Activated CD4-positive, alpha-beta memory T cell treated with anti-CD3 and anti-CD28 coated beads for 36 hours (primary cell): ENCODE measurements around the gene DPP8. TPM values are rescaled to one million over a fixed set of nuclear protein-coding genes. Genes with fewer than 3 reads are reported as not detected.
"Not testable (repeated sequence)": the region's sequence is repeated elsewhere in the genome, so short reads cannot be mapped to it uniquely, and the experiment has no call there.

Experiments used
- CTCF ChIA-PET: fragments of 350-600 bp; sonication (Branson Sonifier 250); formaldehyde crosslinking; loops from one replicate; lab custom pipeline; 2021; ENCODE audit warnings: antibody characterized with exemption, inconsistent platforms; lab: Charles Lee
- POLR2A ChIA-PET: fragments of 350-600 bp; sonication (Branson Sonifier 250); formaldehyde crosslinking; loops from one replicate; lab custom pipeline; 2021; ENCODE audit warnings: antibody characterized with exemption; lab: Charles Lee
- DNase-seq: peaks from one replicate; pipeline ENCODE4 v3.0.0-alpha.2; 2020
- H3K27ac Mint-ChIP-seq: one replicate; pipeline ENCODE4 v1.8.0; 2021; ENCODE audit warnings: mixed read lengths
- H3K27me3 Mint-ChIP-seq: one replicate; pipeline ENCODE4 v1.8.0; 2021; ENCODE audit warnings: mixed read lengths
- H3K36me3 Mint-ChIP-seq: one replicate; pipeline ENCODE4 v1.8.0; 2021; ENCODE audit warnings: mixed read lengths
- H3K4me1 Mint-ChIP-seq: one replicate; pipeline ENCODE4 v1.8.0; 2021; ENCODE audit warnings: low read depth, mixed read lengths
- H3K4me3 Mint-ChIP-seq: one replicate; pipeline ENCODE4 v1.8.0; 2021; ENCODE audit warnings: mild to moderate bottlenecking, mixed read lengths
- H3K9me3 Mint-ChIP-seq: one replicate; pipeline ENCODE4 v1.8.0; 2021; ENCODE audit warnings: mixed read lengths
- intact Hi-C: fragments of 100-400 bp; cut with micrococcal nuclease; formaldehyde crosslinking; loops from one replicate; pipeline ENCODE4 v1.15.1; 2023
- total RNA-seq, 2 experiments: library from RNA; stranded (reverse); gene quantifications; one replicate each; pipeline ENCODE4 v1.2.3, GENCODE V29; 2021

Gene DPP8
- total RNA-seq, 2 experiments from 2014 or later: 24.9 to 27.1 TPM

GRCh38 chr15:65518633-65519285 lies 1.3 kb upstream of the DPP8 start:
- Mint-ChIP-seq H3K27me3 (no peaks in the 10 kb centered on the region), H3K9me3 (no peaks in the 10 kb centered on the region), H3K36me3 (no peaks in the 10 kb centered on the region), H3K4me1 (peaks cover 30% of the 10 kb centered on the region), H3K4me3 (no peak overlapping the region), H3K27ac (no peak overlapping the region)
- ChIA-PET POLR2A (interaction anchor here (0.5 to 1.0 kb wide), 2 partner anchors 11 to 71 kb away, joined by 3 to 4 read pairs; partner anchors contain the start of gene HACD3), CTCF (interaction anchor here (0.6 to 1.2 kb wide), 5 partner anchors 8 to 117 kb away, joined by 3 to 4 read pairs (median 3); no protein-coding TSS in a partner anchor)
- no peak for DNase-seq
- intact Hi-C loops: no loop called here

- ChIA-PET POLR2A (interaction anchor here (1.0 kb wide), 1 partner anchor 12 kb away, joined by 4 read pairs; the partner anchor contains the start of gene HACD3), CTCF (interaction anchor here (0.7 to 1.2 kb wide), 3 partner anchors 8 to 116 kb away, joined by 3 to 4 read pairs (median 3); no protein-coding TSS in a partner anchor)
- Mint-ChIP-seq H3K36me3 (peaks cover 5% of the 10 kb centered on the region), H3K9me3 (no peaks in the 10 kb centered on the region), H3K4me1 (peaks cover 37% of the 10 kb centered on the region), H3K27ac (peak overlapping the region; percentile 97), H3K4me3 (peak overlapping the region; percentile 99), H3K27me3 (no peaks in the 10 kb centered on the region)
- intact Hi-C loops: loop anchor here (1.0 to 2.0 kb wide), 4 partner anchors 12 to 979 kb away; partner anchors contain the start of genes HACD3, INTS14, RNU5B-1 and SNAPC5
- DNase-seq: no peak
Observed at GRCh38 chr15:65517866-65518207, 348 bp upstream of the DPP8 start.

GRCh38 chr15:65512807-65513416 lies 4.6 kb downstream of the DPP8 start:
- Mint-ChIP-seq H3K9me3 (no peaks in the 10 kb centered on the region), H3K4me1 (peaks cover 52% of the 10 kb centered on the region), H3K27ac (peak overlapping the region; percentile 31), H3K36me3 (peaks cover 25% of the 10 kb centered on the region), H3K27me3 (no peaks in the 10 kb centered on the region), H3K4me3 (no peak overlapping the region)
- no peak for DNase-seq
- ChIA-PET CTCF (no interaction called here), POLR2A (interaction anchor here (0.7 kb wide), 1 partner anchor 46 kb away, joined by 4 read pairs; no protein-coding TSS in a partner anchor)
- intact Hi-C loops: no loop called here

- Mint-ChIP-seq H3K9me3 (no peaks in the 10 kb centered on the region), H3K27ac (peak overlapping the region; percentile 31), H3K4me1 (peaks cover 51% of the 10 kb centered on the region), H3K36me3 (peaks cover 27% of the 10 kb centered on the region), H3K27me3 (no peaks in the 10 kb centered on the region), H3K4me3 (no peak overlapping the region)
- intact Hi-C loops: no loop called here
- ChIA-PET POLR2A (interaction anchor here (0.5 kb wide), 1 partner anchor 873 kb away, joined by 3 read pairs; no protein-coding TSS in a partner anchor), CTCF (no interaction called here)
- no peak for DNase-seq
Observed at GRCh38 chr15:65512189-65512588, 5.3 kb downstream of the DPP8 start.

- peaks cover 30% of the 10 kb centered on the region for H3K36me3 Mint-ChIP-seq
- ChIA-PET CTCF (interaction anchor here (1.2 kb wide), 1 partner anchor 9 kb away, joined by 3 read pairs; no protein-coding TSS in a partner anchor), POLR2A (no interaction called here)
- H3K4me1 Mint-ChIP-seq: peaks cover 28% of the 10 kb centered on the region
- DNase-seq: no peak
- H3K27ac Mint-ChIP-seq: no peak overlapping the region
- intact Hi-C loops: no loop called here
- H3K9me3 Mint-ChIP-seq: no peaks in the 10 kb centered on the region
- no peaks in the 10 kb centered on the region for H3K27me3 Mint-ChIP-seq
- H3K4me3 Mint-ChIP-seq: no peak overlapping the region
Observed at GRCh38 chr15:65509321-65509720, 8.2 kb downstream of the DPP8 start.

GRCh38 chr15:65494076-65494475 lies 23.4 kb downstream of the DPP8 start:
- Mint-ChIP-seq H3K4me1 (peaks cover 7% of the 10 kb centered on the region), H3K9me3 (no peaks in the 10 kb centered on the region), H3K4me3 (no peak overlapping the region), H3K27ac (no peak overlapping the region), H3K27me3 (no peaks in the 10 kb centered on the region), H3K36me3 (peaks cover 17% of the 10 kb centered on the region)
- DNase-seq: no peak
- intact Hi-C loops: no loop called here
- POLR2A ChIA-PET: no interaction called here
- CTCF ChIA-PET: no interaction called here

GRCh38 chr15:65484876-65485275 lies 32.6 kb downstream of the DPP8 start:
- Mint-ChIP-seq H3K36me3 (peaks cover 27% of the 10 kb centered on the region), H3K9me3 (no peaks in the 10 kb centered on the region), H3K27ac (no peak overlapping the region), H3K4me3 (no peak overlapping the region), H3K4me1 (no peaks in the 10 kb centered on the region), H3K27me3 (no peaks in the 10 kb centered on the region)
- intact Hi-C loops: no loop called here
- ChIA-PET POLR2A (interaction anchor here (0.6 kb wide), 1 partner anchor 530 kb away, joined by 4 read pairs; no protein-coding TSS in a partner anchor), CTCF (no interaction called here)
- DNase-seq: no peak

- H3K36me3 Mint-ChIP-seq: peaks cover 16% of the 10 kb centered on the region
- no peaks in the 10 kb centered on the region for H3K27me3 Mint-ChIP-seq
- H3K4me3 Mint-ChIP-seq: no peak overlapping the region
- H3K27ac Mint-ChIP-seq: peak overlapping the region; percentile 3
- intact Hi-C loops: loop anchor here (1.0 kb wide), 1 partner anchor 20 kb away; no protein-coding TSS in a partner anchor
- DNase-seq: no peak
- CTCF ChIA-PET: no interaction called here
- H3K4me1 Mint-ChIP-seq: peaks cover 3% of the 10 kb centered on the region
- POLR2A ChIA-PET: no interaction called here
- H3K9me3 Mint-ChIP-seq: no peaks in the 10 kb centered on the region
Observed at GRCh38 chr15:65476903-65477302, 40.6 kb downstream of the DPP8 start.

- ChIA-PET POLR2A (no interaction called here), CTCF (no interaction called here)
- no peak for DNase-seq
- Mint-ChIP-seq H3K27me3 (no peaks in the 10 kb centered on the region), H3K27ac (no peak overlapping the region), H3K9me3 (no peaks in the 10 kb centered on the region), H3K4me1 (peaks cover 3% of the 10 kb centered on the region), H3K4me3 (no peak overlapping the region), H3K36me3 (peaks cover 17% of the 10 kb centered on the region)
- intact Hi-C loops: no loop called here
Observed at GRCh38 chr15:65470866-65471265, 46.6 kb downstream of the DPP8 start.

- no peak for DNase-seq
- H3K27ac Mint-ChIP-seq: no peak overlapping the region
- CTCF ChIA-PET: interaction anchor here (0.7 to 0.9 kb wide), 2 partner anchors 83 to 1725 kb away, joined by 3 read pairs; no protein-coding TSS in a partner anchor
- H3K9me3 Mint-ChIP-seq: no peaks in the 10 kb centered on the region
- peaks cover 22% of the 10 kb centered on the region for H3K36me3 Mint-ChIP-seq
- H3K27me3 Mint-ChIP-seq: no peaks in the 10 kb centered on the region
- no peak overlapping the region for H3K4me3 Mint-ChIP-seq
- POLR2A ChIA-PET: interaction anchor here (0.6 kb wide), 1 partner anchor 155 kb away, joined by 3 read pairs; no protein-coding TSS in a partner anchor
- peaks cover 3% of the 10 kb centered on the region for H3K4me1 Mint-ChIP-seq
- intact Hi-C loops: no loop called here
Observed at GRCh38 chr15:65468229-65468909, 49.1 kb downstream of the DPP8 start.

GRCh38 chr15:65466901-65467300 lies 50.6 kb downstream of the DPP8 start:
- intact Hi-C loops: no loop called here
- Mint-ChIP-seq H3K27ac (no peak overlapping the region), H3K4me3 (no peak overlapping the region), H3K36me3 (peaks cover 23% of the 10 kb centered on the region), H3K27me3 (no peaks in the 10 kb centered on the region), H3K9me3 (no peaks in the 10 kb centered on the region), H3K4me1 (peaks cover 3% of the 10 kb centered on the region)
- ChIA-PET CTCF (no interaction called here), POLR2A (no interaction called here)
- no peak for DNase-seq

GRCh38 chr15:65463096-65463495 lies 54.4 kb downstream of the DPP8 start:
- intact Hi-C loops, H3K4me3 Mint-ChIP-seq, H3K9me3 Mint-ChIP-seq, H3K27ac Mint-ChIP-seq, H3K27me3 Mint-ChIP-seq, CTCF ChIA-PET, H3K4me1 Mint-ChIP-seq, DNase-seq: not testable (repeated sequence)
- H3K36me3 Mint-ChIP-seq: peaks cover 35% of the 10 kb centered on the region
- POLR2A ChIA-PET: interaction anchor here (0.7 kb wide), 1 partner anchor 9 kb away, joined by 4 read pairs; no protein-coding TSS in a partner anchor
